ENCODE measurements around the gene SLF2. TPM values are rescaled to one million over a fixed set of nuclear protein-coding genes. Genes with fewer than 3 reads are reported as not detected.

The SLF2 gene
- total and polyA plus RNA-seq, 2 of the 13 experiments (the other 11 are each of a cell fraction or from before 2014, with no cell fraction given) = 12.2 to 48.1 TPM

DNA sequence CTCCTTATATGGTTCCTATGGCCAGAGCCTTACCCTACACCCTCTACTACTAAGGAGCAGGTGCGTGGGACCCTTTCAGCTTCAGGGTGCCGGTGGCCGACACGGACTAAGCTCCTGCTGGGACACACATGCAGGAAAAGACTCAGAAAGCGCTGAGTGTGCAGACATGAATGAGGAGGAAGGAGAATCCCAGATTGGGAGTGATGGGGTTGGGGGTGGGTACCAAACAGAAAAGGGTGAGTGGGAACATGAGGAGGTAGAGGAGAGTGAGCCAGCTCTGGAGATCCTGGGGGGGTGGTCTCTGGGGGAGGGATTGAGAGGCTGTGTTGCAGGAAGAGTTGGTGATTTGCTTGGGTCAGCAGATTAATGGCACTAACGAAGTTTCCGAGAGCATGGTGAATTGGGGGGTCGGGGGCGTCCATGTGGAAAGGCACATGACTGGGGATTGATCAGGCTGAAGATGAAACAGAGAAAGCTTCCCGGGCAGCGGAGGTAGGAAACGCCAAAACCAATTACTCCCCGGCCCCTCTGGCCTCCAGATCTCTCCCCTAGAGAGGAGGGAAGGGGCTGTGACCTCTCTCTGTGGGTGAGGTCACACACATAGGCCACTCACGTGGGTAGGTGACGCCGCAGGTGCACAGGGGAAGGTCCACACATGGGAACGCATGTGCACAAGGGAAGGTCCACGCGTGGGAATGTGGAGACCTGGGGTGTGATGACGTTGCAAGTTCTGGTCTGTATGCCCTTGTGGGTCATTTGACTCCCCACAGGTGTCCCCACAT is 37.9 kb upstream of the SLF2 start (continued):
- TF ChIP-seq, protein P1, sequence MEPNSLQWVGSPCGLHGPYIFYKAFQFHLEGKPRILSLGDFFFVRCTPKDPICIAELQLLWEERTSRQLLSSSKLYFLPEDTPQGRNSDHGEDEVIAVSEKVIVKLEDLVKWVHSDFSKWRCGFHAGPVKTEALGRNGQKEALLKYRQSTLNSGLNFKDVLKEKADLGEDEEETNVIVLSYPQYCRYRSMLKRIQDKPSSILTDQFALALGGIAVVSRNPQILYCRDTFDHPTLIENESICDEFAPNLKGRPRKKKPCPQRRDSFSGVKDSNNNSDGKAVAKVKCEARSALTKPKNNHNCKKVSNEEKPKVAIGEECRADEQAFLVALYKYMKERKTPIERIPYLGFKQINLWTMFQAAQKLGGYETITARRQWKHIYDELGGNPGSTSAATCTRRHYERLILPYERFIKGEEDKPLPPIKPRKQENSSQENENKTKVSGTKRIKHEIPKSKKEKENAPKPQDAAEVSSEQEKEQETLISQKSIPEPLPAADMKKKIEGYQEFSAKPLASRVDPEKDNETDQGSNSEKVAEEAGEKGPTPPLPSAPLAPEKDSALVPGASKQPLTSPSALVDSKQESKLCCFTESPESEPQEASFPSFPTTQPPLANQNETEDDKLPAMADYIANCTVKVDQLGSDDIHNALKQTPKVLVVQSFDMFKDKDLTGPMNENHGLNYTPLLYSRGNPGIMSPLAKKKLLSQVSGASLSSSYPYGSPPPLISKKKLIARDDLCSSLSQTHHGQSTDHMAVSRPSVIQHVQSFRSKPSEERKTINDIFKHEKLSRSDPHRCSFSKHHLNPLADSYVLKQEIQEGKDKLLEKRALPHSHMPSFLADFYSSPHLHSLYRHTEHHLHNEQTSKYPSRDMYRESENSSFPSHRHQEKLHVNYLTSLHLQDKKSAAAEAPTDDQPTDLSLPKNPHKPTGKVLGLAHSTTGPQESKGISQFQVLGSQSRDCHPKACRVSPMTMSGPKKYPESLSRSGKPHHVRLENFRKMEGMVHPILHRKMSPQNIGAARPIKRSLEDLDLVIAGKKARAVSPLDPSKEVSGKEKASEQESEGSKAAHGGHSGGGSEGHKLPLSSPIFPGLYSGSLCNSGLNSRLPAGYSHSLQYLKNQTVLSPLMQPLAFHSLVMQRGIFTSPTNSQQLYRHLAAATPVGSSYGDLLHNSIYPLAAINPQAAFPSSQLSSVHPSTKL (CRISPR knock-in tag; IDR thresholded peaks at IDR 0.05) = no peak
- TF ChIP-seq ZNF839 (CRISPR knock-in tag; IDR thresholded peaks at IDR 0.05; ENCODE audit: borderline replicate concordance) (no peak), SCMH1 (CRISPR knock-in tag; IDR thresholded peaks at IDR 0.05; ENCODE audit: borderline replicate concordance) (no peak), AHR (CRISPR knock-in tag; IDR thresholded peaks at IDR 0.05) (no peak; the same call in 1 of the 2 replicates), HOXA7 (CRISPR knock-in tag; IDR thresholded peaks at IDR 0.05) (no peak), NFYC (CRISPR knock-in tag; IDR thresholded peaks at IDR 0.05) (no peak), NR2F6 (IDR thresholded peaks at IDR 0.05) (no peak), NR2F6 (CRISPR knock-in tag; IDR thresholded peaks at IDR 0.05) (no peak), FOXC1 (CRISPR knock-in tag; IDR thresholded peaks at IDR 0.05; ENCODE audit: borderline replicate concordance) (no peak), ZNF672 (CRISPR knock-in tag; IDR thresholded peaks at IDR 0.05) (no peak), ZNF275 (CRISPR knock-in tag; IDR thresholded peaks at IDR 0.05; ENCODE audit: borderline replicate concordance) (no peak), THAP7 (CRISPR knock-in tag; IDR thresholded peaks at IDR 0.05) (0 out of 2 replicates have a peak, but pooled peaks have one; percentile 10), ZBED4 (CRISPR knock-in tag; IDR thresholded peaks at IDR 0.05; ENCODE audit: borderline replicate concordance) (no peak), PHF8 (CRISPR knock-in tag; IDR thresholded peaks at IDR 0.05) (no peak), SALL1 (CRISPR knock-in tag; IDR thresholded peaks at IDR 0.05) (0 out of 2 replicates have a peak, but pooled peaks have one; percentile 7), ZBTB7A (CRISPR knock-in tag; IDR thresholded peaks at IDR 0.05) (0 out of 2 replicates have a peak, but pooled peaks have one; percentile 29), ZSCAN29 (CRISPR knock-in tag; conservative IDR thresholded peaks at IDR 0.05) (no peak), SOX5 (CRISPR knock-in tag; IDR thresholded peaks at IDR 0.05; ENCODE audit: borderline replicate concordance) (no peak), ZNF256 (CRISPR knock-in tag; conservative IDR thresholded peaks at IDR 0.05) (no peak), ZNF496 (CRISPR knock-in tag; IDR thresholded peaks at IDR 0.05; ENCODE audit: insufficient replicate concordance) (no peak), FIP1L1 (IDR thresholded peaks at IDR 0.05; ENCODE audit: borderline replicate concordance, insufficient read depth, low read depth, low read length) (no peak)

Data from HepG2 (cell line).